B cell (primary cell): Measurements from ENCODE around the gene UBE2D1.

Experiments used
- CTCF ChIP-seq: fragments of 200-600 bp; IDR thresholded peaks from one replicate; pipeline ENCODE4 v1.8.0; 2022; ENCODE audit warnings: antibody characterized with exemption, mild to moderate bottlenecking
- EZH2 ChIP-seq: IDR thresholded peaks from 2 replicates; pipeline ENCODE4 v1.6.1; 2012; ENCODE audit warnings: borderline replicate concordance, low read depth, mild to moderate bottlenecking, moderate library complexity, low read length; ENCODE audit not compliant: insufficient read depth, poor library complexity, severe bottlenecking

DNA sequence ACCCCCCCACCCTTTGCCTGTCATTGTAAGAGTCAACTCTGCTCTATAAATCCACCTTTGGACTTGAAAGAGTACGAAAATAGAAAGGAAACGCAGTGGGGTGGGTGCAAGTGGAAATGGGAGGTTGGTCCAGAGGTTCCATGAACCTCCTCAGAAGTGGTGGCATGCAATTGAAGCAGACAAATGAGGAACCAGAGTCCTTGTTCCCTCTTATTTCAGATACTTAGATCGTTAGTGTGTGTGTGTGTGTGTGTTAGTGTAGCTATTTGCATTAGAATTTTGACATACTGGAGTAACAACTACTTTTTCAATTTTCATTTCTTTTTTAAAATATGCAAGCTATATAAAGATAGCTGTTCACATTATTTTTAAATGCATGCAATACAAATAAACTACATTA is 32.3 kb downstream of the UBE2D1 start:
- TF ChIP-seq CTCF (no peak), EZH2 (no peak)
